Measurements from ENCODE around the gene EPS8L3. TPM values are rescaled to one million over a fixed set of nuclear protein-coding genes. Genes with fewer than 3 reads are reported as not detected.

EPS8L3 gene
- total RNA-seq, 2 donors from 2014 or later = 4.2 TPM; not detected in 1

DNA sequence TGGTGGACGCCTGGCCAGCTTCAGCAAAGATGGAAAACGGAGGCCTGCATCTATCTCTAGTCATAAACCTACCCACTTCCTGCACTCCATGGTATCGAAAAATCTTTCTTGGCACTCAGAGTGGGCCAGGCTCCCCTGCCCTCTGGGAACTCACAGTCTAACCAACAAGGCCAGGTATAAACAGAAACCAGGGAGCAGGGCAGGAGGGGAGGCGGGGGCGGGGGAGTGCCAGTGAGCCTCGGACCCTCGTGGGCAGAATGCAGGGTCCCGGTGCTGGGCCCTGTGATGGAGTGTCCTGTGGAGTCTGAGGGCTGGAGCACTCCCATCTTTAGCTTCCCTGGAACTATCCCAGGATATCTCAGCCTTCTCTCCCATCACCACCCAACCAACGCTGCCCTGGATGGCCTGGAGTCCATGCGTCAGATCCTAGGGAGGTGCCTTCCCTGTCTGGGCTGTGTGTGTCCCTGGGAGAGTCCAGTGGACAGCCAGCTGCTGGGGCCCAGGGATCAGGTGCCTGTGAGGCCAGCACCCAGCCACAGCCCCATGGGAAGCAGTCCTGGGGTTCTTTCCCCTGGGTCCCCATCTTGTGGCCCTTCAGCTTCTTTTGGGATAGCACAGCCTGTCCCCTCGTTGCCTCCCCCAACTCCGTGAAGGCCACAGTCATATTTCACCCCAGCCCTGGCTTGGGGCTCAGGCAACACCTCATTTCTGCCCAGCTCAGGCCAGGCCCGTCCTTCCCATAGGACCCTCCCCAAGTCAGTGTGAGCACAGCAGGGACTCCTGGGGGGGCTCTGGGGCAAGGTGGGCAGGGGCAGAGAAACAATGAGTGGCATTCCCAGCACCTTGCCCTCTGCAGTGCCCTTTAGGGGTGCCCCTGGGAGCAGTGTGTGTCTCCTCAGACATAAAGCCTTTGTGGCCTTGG, 1.1 kb upstream of the EPS8L3 start:
- H3K4me3 ChIP-seq = no peak overlapping the region

DNA sequence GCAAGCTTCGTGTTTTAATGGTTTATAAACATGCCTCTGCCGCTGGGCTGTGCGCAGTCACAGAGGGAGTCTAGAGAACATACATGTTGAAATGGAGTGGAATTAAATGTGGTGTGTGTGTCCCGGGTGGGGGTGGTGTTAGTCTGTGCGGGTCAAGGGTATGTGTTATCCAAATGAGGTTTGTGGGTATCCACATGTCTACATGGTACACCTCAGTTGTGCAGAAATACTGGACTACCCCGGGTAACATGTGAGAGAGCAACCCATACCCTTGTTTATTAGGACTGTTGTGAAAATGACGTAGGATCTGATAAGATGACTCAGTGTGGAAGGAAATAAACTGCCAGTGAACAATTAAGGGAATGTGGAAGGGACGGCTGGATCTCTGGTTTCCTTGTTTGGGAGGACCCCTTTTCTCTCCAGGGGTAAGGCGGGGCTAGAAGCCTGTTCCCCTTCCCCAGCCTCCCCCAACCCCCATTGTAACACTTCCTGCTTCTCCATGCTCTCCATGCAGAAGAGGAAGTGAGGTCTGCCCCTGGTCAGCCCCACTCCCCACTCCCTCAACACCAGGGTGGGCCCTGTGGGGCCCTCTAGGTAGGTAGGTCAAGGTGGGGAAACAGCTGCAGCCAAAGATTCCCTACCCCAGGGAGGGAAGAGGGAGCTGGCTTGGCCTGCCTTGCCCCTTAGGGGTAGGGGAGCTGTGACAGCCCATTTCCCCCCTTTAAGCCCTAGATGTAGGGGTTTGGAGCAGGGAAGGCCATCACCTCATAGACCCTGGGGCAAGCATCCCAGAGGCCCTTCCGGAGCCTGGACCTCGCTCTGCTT, 690 bp downstream of the EPS8L3 start:
- H3K36me3 ChIP-seq (replicated peaks in 1 of 2; ENCODE audit: insufficient read depth in 1 of 2, low read depth in 2 of 2) = no peaks in the 10 kb centered on the region
- TF ChIP-seq CTCF (IDR thresholded peaks at IDR 0.05) = no peak
- no peak for TF ChIP-seq POLR2A (IDR thresholded peaks at IDR 0.05)
- WGBS, 2 donors = 65 to 72% methylated on average over 9 to 11 of the region's 11 CpGs
- H3K9me3 ChIP-seq = no peaks in the 10 kb centered on the region
- peaks cover 5% of the 10 kb centered on the region for H3K4me1 ChIP-seq
- ATAC-seq (no peak), DNase-seq (peak; percentile 2 to 31 (median 8))
- no peak overlapping the region for H3K4me3 ChIP-seq
- no peak overlapping the region for H3K27ac ChIP-seq
- intact Hi-C loops (cut with DNase I) = no loop called here
- no peaks in the 10 kb centered on the region for H3K27me3 ChIP-seq

More for the DNA sequence above, 1.1 kb upstream of the EPS8L3 start:
- no peaks in the 10 kb centered on the region for H3K36me3 ChIP-seq (replicated peaks in 1 of 2; ENCODE audit: insufficient read depth in 1 of 2, low read depth in 2 of 2)
- 87 to 88% methylated on average over 13 of the region's 13 CpGs for WGBS, 2 donors
- H3K27ac ChIP-seq = no peak overlapping the region
- TF ChIP-seq POLR2A (IDR thresholded peaks at IDR 0.05) = no peak
- no peak for TF ChIP-seq CTCF (IDR thresholded peaks at IDR 0.05)
- intact Hi-C loops (cut with DNase I) = no loop called here
- ATAC-seq = no peak
- H3K27me3 ChIP-seq = no peaks in the 10 kb centered on the region
- H3K4me1 ChIP-seq = peaks cover 5% of the 10 kb centered on the region
- DNase-seq = peak; percentile 1 to 8 (median 4)
- no peaks in the 10 kb centered on the region for H3K9me3 ChIP-seq

DNA sequence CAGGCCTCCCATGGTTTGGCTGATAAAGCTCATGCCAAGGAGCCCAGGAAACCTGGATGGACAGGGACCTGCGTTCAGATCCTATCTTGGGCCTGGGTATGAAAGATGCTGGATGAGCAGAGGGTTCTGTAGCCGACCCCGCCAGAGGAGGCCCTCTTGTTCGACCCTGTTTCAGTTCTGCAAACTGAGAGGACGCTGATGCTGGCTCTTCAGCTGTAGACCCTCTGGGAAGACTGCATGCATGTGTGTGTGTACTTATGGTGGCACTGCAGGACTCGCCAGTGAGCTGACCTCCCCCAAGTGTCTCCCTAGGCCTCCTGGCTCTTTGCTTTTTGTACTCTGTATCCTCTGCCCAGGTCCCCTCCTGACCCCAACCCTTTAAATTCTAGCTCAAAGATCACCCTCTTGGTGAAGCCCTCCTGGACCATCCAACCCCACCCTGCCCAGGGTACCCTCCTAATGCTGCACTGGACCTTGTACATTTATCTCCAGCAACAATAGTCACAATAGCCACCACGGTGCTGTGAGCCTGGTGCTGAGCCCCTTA, 1.6 kb downstream of the EPS8L3 start:
- Histone ChIP-seq H3K36me3 (replicated peaks in 1 of 2; ENCODE audit: insufficient read depth in 1 of 2, low read depth in 2 of 2) (no peaks in the 10 kb centered on the region), H3K27ac (no peak overlapping the region), H3K4me3 (no peak overlapping the region), H3K4me1 (peaks cover 5% of the 10 kb centered on the region), H3K9me3 (no peaks in the 10 kb centered on the region), H3K27me3 (no peaks in the 10 kb centered on the region)
- no peak for TF ChIP-seq POLR2A (IDR thresholded peaks at IDR 0.05)
- no peak for TF ChIP-seq CTCF (IDR thresholded peaks at IDR 0.05)
- 76 to 84% methylated on average over 7 of the region's 7 CpGs for WGBS, 2 donors
- ATAC-seq (no peak), DNase-seq (peak in 3 of 4 donors; percentile 2 to 6 (median 2))
- intact Hi-C loops (cut with DNase I) = no loop called here

DNA sequence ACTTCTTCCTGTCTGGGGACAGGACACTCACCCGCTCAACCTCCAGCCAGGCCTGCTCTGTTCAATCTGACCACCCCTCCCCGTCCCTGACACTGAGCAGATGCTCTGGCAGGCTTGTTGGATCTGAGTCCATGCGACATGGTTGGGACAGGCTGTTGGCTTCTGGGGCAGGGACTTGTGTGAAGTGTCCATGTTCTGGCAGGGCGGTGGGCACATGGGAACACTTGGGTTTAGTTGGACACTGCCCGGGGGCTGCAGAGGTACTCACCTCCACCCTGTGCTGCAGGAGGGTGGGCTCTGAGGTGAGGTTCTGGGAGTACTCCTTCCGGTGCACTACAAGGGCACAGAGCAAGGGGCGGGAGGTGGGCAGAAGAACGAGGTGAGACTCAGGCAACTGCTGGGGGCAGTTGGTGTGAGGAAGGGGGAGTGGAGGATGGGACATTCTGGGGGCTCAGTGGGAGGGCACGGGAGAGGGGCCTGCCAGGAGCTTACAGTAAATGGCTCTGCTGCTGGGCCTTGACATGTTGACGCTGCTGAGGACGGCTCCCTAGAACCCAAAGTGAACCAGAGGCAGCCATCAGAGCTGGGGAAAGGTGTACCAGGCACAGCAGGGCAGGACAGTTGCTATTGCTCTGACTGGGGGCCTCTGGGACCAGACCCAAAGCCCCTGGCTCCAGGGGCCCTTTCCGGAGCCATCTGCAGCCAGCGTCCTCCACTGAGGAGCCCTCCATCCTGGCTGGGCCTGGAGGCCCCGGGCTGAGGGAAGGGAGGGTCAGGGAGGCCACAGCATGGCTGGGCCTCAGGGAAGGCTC, 2.3 kb downstream of the EPS8L3 start:
- no peak for TF ChIP-seq CTCF (IDR thresholded peaks at IDR 0.05)
- no peak for TF ChIP-seq POLR2A (IDR thresholded peaks at IDR 0.05)

More for the DNA sequence above, 2.3 kb downstream of the EPS8L3 start:
- intact Hi-C loops (cut with DNase I) = no loop called here
- Histone ChIP-seq H3K27ac (no peak overlapping the region), H3K36me3 (replicated peaks in 1 of 2; ENCODE audit: insufficient read depth in 1 of 2, low read depth in 2 of 2) (no peaks in the 10 kb centered on the region), H3K4me1 (peaks cover 5% of the 10 kb centered on the region), H3K9me3 (no peaks in the 10 kb centered on the region), H3K4me3 (no peak overlapping the region), H3K27me3 (no peaks in the 10 kb centered on the region)
- ATAC-seq (no peak), DNase-seq (peak in 3 of 4 donors; percentile 14 to 27 (median 17))
- WGBS, 2 donors = 78 to 82% methylated on average over 10 to 14 of the region's 14 CpGs
